Measurements from ENCODE around the gene CDRT4.
A peak's percentile ranks its signal among the peaks of the same experiment; 100 is the strongest.
"Not testable (repeated sequence)": the region's sequence is repeated elsewhere in the genome, so short reads cannot be mapped to it uniquely, and the experiment has no call there.

Gene CDRT4

GRCh38 chr17:15467592-15467991 is at the start of gene CDRT4:
Gene CDRT4 (minus strand): TSS chr17:15467621. CDS start chr17:15440238, 27,383 bp downstream.
- DNase-seq, result no peak

DNA sequence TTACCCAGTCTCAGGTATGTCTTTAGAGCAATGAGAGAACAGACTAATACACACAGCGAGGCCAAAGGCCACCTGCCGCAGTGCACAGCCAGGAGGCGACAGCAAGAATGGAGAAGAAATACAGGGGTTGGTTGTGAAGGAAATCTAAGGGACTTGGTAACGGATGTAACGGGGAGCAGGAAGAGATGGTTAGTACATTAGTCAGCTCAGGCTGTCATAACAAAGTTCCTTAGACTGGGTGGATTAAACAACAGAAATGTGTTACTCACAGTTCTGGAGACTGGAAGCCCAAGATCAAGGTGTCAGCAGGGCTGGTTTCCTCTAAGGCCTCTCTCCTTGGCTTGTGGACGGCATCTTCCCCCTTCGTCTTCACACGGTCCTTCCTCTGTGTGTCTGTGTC is 48.7 kb upstream of the CDRT4 start:
- DNase-seq, result no peak

- no peak for DNase-seq
These were observed 47.0 kb upstream of the CDRT4 start for GRCh38 chr17:15514469-15514868.

- DNase-seq, result no peak
These were observed 46.5 kb upstream of the CDRT4 start for GRCh38 chr17:15513856-15514459.

GRCh38 chr17:15513058-15513791 is 45.8 kb upstream of the CDRT4 start:
- no peak for DNase-seq

- no peak for DNase-seq
These were observed 44.8 kb upstream of the CDRT4 start for GRCh38 chr17:15512071-15512709.

GRCh38 chr17:15511142-15511541 is 43.7 kb upstream of the CDRT4 start:
- no peak for DNase-seq

- no peak for DNase-seq
These were observed 42.9 kb upstream of the CDRT4 start for GRCh38 chr17:15510361-15510760.

GRCh38 chr17:15509095-15509494 is 41.7 kb upstream of the CDRT4 start:
- no peak for DNase-seq

GRCh38 chr17:15508466-15508865 is 41.0 kb upstream of the CDRT4 start:
- no peak for DNase-seq

GRCh38 chr17:15507896-15508295 is 40.5 kb upstream of the CDRT4 start:
- DNase-seq, result no peak

GRCh38 chr17:15507001-15507400 is 39.6 kb upstream of the CDRT4 start:
- DNase-seq, result no peak

GRCh38 chr17:15505708-15506107 is 38.3 kb upstream of the CDRT4 start:
- not testable (repeated sequence) for DNase-seq

- DNase-seq, result no peak
These were observed 36.3 kb upstream of the CDRT4 start for GRCh38 chr17:15503731-15504130.

GRCh38 chr17:15502369-15503112 is 35.1 kb upstream of the CDRT4 start:
- peak; percentile 73 to 76 for DNase-seq

GRCh38 chr17:15501793-15502192 is 34.4 kb upstream of the CDRT4 start:
- DNase-seq, result no peak

GRCh38 chr17:15501282-15501681 is 33.9 kb upstream of the CDRT4 start:
- DNase-seq, result no peak

DNA sequence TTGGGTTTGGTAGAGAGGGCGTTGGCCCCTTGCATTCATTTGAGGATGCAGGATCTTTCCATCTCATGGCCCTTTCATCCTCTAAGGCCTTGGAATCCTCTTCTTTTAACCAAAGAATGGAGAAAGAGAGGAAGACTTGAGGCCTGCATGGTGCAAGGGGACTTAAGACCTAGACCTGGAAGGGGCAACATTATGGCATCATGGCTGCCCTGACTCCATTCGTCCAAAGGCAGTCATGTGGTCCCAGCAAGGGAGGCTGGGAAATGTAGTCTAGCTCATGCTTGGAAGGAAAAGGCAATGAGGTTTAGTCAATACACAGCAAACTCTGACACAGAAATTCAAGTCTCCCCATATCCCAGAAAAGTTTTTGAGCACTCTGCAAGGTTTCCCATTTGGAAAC is 30.7 kb upstream of the CDRT4 start:
- DNase-seq, result no peak

GRCh38 chr17:15496735-15497670 is 29.6 kb upstream of the CDRT4 start:
- no peak for DNase-seq

DNA sequence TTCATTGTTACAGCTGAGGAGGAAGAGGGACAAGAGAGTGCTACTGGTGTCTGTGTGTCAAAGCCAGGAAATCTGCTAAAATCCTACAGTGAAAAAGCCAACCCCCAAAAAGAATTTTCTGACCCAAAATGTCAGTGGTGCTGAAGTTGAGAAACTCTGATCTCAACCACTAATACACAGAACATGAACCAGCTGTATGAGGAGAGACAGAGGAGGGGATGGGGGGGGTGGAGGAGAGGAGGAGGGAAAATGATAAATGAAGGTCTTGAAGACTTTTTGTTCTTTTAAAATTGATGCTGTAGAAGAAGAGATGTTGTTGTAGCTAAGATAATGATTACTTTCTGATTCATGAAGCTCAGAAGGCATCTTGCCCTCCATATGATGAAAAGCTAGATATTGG is 27.4 kb upstream of the CDRT4 start:
- no peak for DNase-seq

- DNase-seq, result no peak
These were observed 26.2 kb upstream of the CDRT4 start for GRCh38 chr17:15493693-15494035.
